Spleen (tissue), 11 donors: ENCODE data around the gene WWC1. TPM values are rescaled to one million over a fixed set of nuclear protein-coding genes. Genes with fewer than 3 reads are reported as not detected.

Experiments used
- DNase-seq: peaks from one replicate; pipeline ENCODE4 v3.0.0-alpha.2; 2020
- H3K27ac ChIP-seq, 8 donors: fragments of 200-600 bp; sonication (generic) in 7 of 8; 1 replicate in 4 of 8; 2 replicates in 4 of 8; pipeline versions ENCODE4 v1.5.0 to v1.8.0; 2016 to 2021; ENCODE audit warnings: inconsistent platforms in 4 of 8, mild to moderate bottlenecking in 4 of 8, moderate library complexity in 1 of 8
- H3K27me3 ChIP-seq, 7 donors: fragments of 200-600 bp; sonication (generic) in 6 of 7; replicated peaks in 1 of 7; 1 replicate in 4 of 7; 2 replicates in 3 of 7; pipeline versions ENCODE4 v1.5.0 to v1.8.0; 2016 to 2021; ENCODE audit warnings: inconsistent platforms in 3 of 7, mild to moderate bottlenecking in 1 of 7
- H3K36me3 ChIP-seq, 6 donors: fragments of 200-600 bp; sonication (generic) in 5 of 6; 1 replicate in 4 of 6; 2 replicates in 2 of 6; pipeline versions ENCODE4 v1.5.0 to v1.8.0; 2016 to 2021; ENCODE audit warnings: inconsistent platforms in 2 of 6
- H3K4me1 ChIP-seq, 6 donors: fragments of 200-600 bp; sonication (generic) in 5 of 6; 1 replicate in 3 of 6; 2 replicates in 3 of 6; pipeline versions ENCODE4 v1.5.0 to v1.8.0; 2016 to 2021; ENCODE audit warnings: inconsistent platforms in 3 of 6
- H3K4me3 ChIP-seq, 8 donors: fragments of 200-600 bp; sonication (generic) in 7 of 8; 1 replicate in 4 of 8; 2 replicates in 4 of 8; pipeline versions ENCODE4 v1.5.0 to v1.8.0; 2016 to 2021; ENCODE audit warnings: inconsistent platforms in 4 of 8, mild to moderate bottlenecking in 4 of 8, moderate library complexity in 2 of 8
- H3K9me3 ChIP-seq, 8 donors: fragments of 200-600 bp; sonication (generic) in 7 of 8; 1 replicate in 4 of 8; 2 replicates in 4 of 8; pipeline versions ENCODE4 v1.5.0 to v1.8.0; 2016 to 2021; ENCODE audit warnings: inconsistent platforms in 4 of 8
- POLR2A ChIP-seq, 3 donors: fragments of 450-650 bp; IDR thresholded peaks; one replicate each; pipeline ENCODE4 v1.5.1; 2017; ENCODE audit warnings: antibody characterized with exemption in 3 of 3, mild to moderate bottlenecking in 1 of 3
- POLR2AphosphoS5 ChIP-seq, 3 donors: sonication (generic); formaldehyde crosslinking; IDR thresholded peaks; one replicate each; pipeline ENCODE4 v1.5.1; 2017; ENCODE audit warnings: antibody characterized with exemption in 3 of 3
- WGBS, 5 donors: extraction: QIAGEN DNeasy Blood & Tissue Kit in 3 of 5; methylation state at CpG; one replicate each; pipeline versions ENCODE4 v1.1.5 to v1.1.7; 2013 to 2018; 5-methylcytosine and 5-hydroxymethylcytosine counted together
- intact Hi-C: fragments of 100-400 bp; cut with DNase I; formaldehyde crosslinking; loops from one replicate; pipeline ENCODE4 v1.15.0; 2023; ENCODE audit warnings: low total_unique reads
- polyA plus RNA-seq, 3 donors: library from polyadenylated mRNA; stranded (reverse); fragments of 200-250 nt; gene quantifications; one replicate each; pipeline ENCODE4 v1.2.1, GENCODE V29; 2013
- total RNA-seq, 7 donors: library from RNA; depleted of rRNA in 3 of 7; stranded (reverse); fragments of >200 nt in 3 of 7; fragmentation: NEBNext Ultra II Directional in 4 of 7; extraction: Animal tissue kit (Norgen Biotek cat#: 25700) in 4 of 7; gene quantifications; one replicate each; pipeline versions ENCODE4 v1.1.0 to v1.2.1, GENCODE V29; 2016 to 2021
- TF ChIP-seq, protein P1 (sequence below), 11 experiments: fragments of 200-600 bp in 7 of 11; fragments of 450-650 bp in 4 of 11; sonication (generic) in 4 of 11; IDR thresholded peaks in 8 of 11; conservative IDR thresholded peaks in 3 of 11; 1 replicate in 7 of 11; 2 replicates in 4 of 11; pipeline versions ENCODE4 v1.4.0 to v1.8.0; 2016 to 2021; ENCODE audit warnings: antibody characterized with exemption in 11 of 11, inconsistent platforms in 4 of 11, mild to moderate bottlenecking in 1 of 11
- donor health status: healthy with polysubstance abuse.
- donor health status: DM: no; HTN: no; CAD: no; lungs with moderate emphysema.
- donor health status: DM: no; HTN: no; CAD: no.
- donor health status: Bipolar disorder and iron deficiency.
- donor health status: healthy.
- donor health status: DM: no; HTN: no; CAD: no.
- donor health status: DM: yes; HTN: yes; CAD: no.

The WWC1 gene
- total and polyA plus RNA-seq, 10 donors: 0.60 to 5.4 (median 1.3) TPM

DNA sequence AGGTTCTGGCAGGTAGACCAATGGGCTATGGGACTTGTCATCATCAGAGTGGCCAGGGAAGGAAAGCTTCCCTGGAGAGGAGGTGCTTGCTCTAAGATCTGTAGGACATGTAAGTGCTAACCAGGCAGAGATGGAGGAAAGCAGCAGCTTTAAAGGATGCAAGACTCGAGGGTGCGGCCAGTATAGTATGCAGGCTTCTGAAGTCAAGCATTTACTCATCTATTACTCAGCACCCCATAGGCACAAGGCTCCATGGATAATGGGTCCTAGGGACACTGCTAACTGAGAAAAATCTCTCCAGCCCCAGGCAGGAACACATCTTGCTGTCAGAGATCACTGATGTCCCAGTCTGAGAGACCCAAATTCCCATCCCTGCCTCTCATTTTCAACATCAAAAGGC lies 49.7 kb downstream of the WWC1 start:
- WGBS, 5 donors: 83 to 94% (median 92%) methylated on average over 2 of the region's 2 CpGs
- Histone ChIP-seq H3K9me3 (no peaks in the 10 kb centered on the region), H3K4me3 (no peak overlapping the region), H3K27ac (no peak overlapping the region), H3K4me1 (no peaks in the 10 kb centered on the region), H3K36me3 (no peaks in the 10 kb centered on the region), H3K27me3 (no peaks in the 10 kb centered on the region)
- intact Hi-C loops: no loop called here
- DNase-seq: peak; percentile 1
- TF ChIP-seq POLR2A (IDR thresholded peaks at IDR 0.05) (no peak), POLR2AphosphoS5 (IDR thresholded peaks at IDR 0.05) (no peak)
- TF ChIP-seq, protein P1, sequence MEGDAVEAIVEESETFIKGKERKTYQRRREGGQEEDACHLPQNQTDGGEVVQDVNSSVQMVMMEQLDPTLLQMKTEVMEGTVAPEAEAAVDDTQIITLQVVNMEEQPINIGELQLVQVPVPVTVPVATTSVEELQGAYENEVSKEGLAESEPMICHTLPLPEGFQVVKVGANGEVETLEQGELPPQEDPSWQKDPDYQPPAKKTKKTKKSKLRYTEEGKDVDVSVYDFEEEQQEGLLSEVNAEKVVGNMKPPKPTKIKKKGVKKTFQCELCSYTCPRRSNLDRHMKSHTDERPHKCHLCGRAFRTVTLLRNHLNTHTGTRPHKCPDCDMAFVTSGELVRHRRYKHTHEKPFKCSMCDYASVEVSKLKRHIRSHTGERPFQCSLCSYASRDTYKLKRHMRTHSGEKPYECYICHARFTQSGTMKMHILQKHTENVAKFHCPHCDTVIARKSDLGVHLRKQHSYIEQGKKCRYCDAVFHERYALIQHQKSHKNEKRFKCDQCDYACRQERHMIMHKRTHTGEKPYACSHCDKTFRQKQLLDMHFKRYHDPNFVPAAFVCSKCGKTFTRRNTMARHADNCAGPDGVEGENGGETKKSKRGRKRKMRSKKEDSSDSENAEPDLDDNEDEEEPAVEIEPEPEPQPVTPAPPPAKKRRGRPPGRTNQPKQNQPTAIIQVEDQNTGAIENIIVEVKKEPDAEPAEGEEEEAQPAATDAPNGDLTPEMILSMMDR (IDR thresholded peaks at IDR 0.05 in 8 of 11, conservative IDR thresholded peaks at IDR 0.05 in 3 of 11): no peak

DNA sequence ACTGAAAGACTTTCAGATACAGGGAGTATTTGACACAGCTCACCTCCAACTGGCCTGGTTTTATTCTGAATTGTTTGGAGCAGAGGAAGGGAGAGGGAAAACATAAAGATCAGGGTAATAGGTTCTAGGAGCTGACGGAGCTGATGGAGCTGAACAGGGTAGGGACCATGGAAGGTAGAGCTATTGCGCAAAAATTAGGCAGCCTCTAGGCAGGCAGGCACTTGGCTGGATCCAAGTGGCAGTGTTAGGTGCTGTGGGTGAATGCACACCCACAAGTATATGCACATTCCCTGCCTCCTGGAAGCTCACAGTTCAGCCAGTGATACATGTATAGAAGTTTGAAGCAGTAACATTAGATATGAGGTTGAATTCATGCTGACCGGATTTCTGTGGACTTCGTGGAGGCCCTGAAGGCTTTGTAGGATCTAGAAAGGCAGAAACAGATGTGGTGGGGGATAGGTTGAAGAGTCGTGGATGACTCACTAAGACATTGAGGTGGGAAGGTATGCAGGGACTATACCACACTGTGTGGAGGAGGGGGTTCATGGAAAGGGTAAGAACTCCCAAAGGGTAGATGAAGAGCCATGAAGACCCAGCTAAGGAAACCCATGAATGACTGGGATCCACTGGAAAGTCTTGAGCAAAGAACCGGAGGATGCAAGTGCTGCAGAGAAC lies 50.8 kb downstream of the WWC1 start:
- DNase-seq: peak; percentile 1
- Histone ChIP-seq H3K27ac (no peak overlapping the region), H3K9me3 (no peaks in the 10 kb centered on the region), H3K27me3 (no peaks in the 10 kb centered on the region), H3K4me1 (no peaks in the 10 kb centered on the region), H3K4me3 (no peak overlapping the region), H3K36me3 (no peaks in the 10 kb centered on the region)
- TF ChIP-seq POLR2AphosphoS5 (IDR thresholded peaks at IDR 0.05): no peak
- TF ChIP-seq, protein P1 (IDR thresholded peaks at IDR 0.05 in 8 of 11, conservative IDR thresholded peaks at IDR 0.05 in 3 of 11): no peak
- no peak for TF ChIP-seq POLR2A (IDR thresholded peaks at IDR 0.05)
- intact Hi-C loops: no loop called here
- 85 to 92% (median 88%) methylated on average over 6 of the region's 6 CpGs for WGBS, 5 donors

DNA sequence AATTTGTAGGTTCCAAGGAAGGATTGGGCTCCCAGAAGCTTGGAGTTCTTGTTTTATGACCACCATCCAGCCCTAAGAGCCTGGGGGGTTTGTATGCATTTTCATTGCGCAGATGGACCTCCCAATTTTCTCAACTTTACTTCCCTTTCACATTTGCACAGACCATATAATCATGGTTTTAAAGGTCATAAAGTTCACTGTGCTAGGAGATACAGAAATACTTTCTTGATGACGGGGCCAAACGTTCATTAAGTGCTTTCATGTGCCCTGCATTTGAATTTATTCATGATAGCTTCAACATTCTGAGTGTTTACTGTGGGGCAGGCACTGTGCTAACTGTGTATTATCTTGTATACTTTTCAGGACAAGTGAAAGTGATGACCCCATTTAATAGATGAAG lies 51.5 kb downstream of the WWC1 start:
- intact Hi-C loops: no loop called here
- WGBS, 5 donors: 77 to 90% (median 82%) methylated on average over 3 of the region's 3 CpGs

DNA sequence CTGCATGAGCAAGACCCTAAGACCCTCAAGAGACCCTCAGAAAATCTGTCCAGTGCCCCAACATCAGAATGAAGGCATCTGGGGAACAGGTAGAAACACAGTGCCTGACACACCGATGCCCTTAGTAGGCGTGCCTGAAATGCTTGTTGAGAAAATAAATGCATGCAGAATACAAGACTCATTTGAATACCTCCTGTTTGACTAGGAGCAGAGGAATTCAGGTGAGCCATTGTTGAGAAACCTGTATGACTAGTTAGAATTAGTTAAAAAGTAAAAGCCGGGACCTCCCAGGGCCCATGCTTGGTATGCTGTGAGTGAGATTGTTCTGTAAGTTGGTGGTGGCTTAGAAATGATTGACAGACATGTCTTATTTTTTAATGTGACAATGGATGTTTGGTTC lies 55.0 kb downstream of the WWC1 start:
- intact Hi-C loops: no loop called here
- DNase-seq: no peak
- Histone ChIP-seq H3K9me3 (no peaks in the 10 kb centered on the region), H3K36me3 (no peaks in the 10 kb centered on the region), H3K27ac (no peak overlapping the region), H3K4me3 (no peak overlapping the region), H3K27me3 (no peaks in the 10 kb centered on the region), H3K4me1 (no peaks in the 10 kb centered on the region)
- 80 to 88% (median 84%) methylated on average over 3 of the region's 3 CpGs for WGBS, 5 donors
- TF ChIP-seq POLR2A (IDR thresholded peaks at IDR 0.05): no peak
- TF ChIP-seq, protein P1 (IDR thresholded peaks at IDR 0.05 in 8 of 11, conservative IDR thresholded peaks at IDR 0.05 in 3 of 11): no peak
- TF ChIP-seq POLR2AphosphoS5 (IDR thresholded peaks at IDR 0.05): no peak

More for the DNA sequence above, 51.5 kb downstream of the WWC1 start:
- no peaks in the 10 kb centered on the region for H3K4me1 ChIP-seq
- TF ChIP-seq POLR2AphosphoS5 (IDR thresholded peaks at IDR 0.05): no peak
- TF ChIP-seq POLR2A (IDR thresholded peaks at IDR 0.05): no peak
- TF ChIP-seq, protein P1 (IDR thresholded peaks at IDR 0.05 in 8 of 11, conservative IDR thresholded peaks at IDR 0.05 in 3 of 11): no peak
- H3K36me3 ChIP-seq: no peaks in the 10 kb centered on the region
- no peaks in the 10 kb centered on the region for H3K9me3 ChIP-seq
- no peak overlapping the region for H3K4me3 ChIP-seq
- DNase-seq: peak; percentile 1
- H3K27ac ChIP-seq: no peak overlapping the region
- no peaks in the 10 kb centered on the region for H3K27me3 ChIP-seq
